Prostate gland (tissue), 2 donors: ENCODE data around the gene YWHAB. TPM values are rescaled to one million over a fixed set of nuclear protein-coding genes. Genes with fewer than 3 reads are reported as not detected.

Source experiments
- DNase-seq: peaks from one replicate; pipeline ENCODE4 v3.0.0-alpha.2; 2019; ENCODE audit warnings: low spot score
- H3K27ac ChIP-seq, 2 donors: fragments of 200-600 bp; sonication (generic); 2 replicates each; pipeline ENCODE4 v1.5.1; 2017 to 2019
- H3K27me3 ChIP-seq: fragments of 200-600 bp; sonication (generic); replicated peaks from 2 replicates; pipeline ENCODE4 v1.5.1; 2019; ENCODE audit not compliant: insufficient read depth
- H3K36me3 ChIP-seq, 2 donors: fragments of 200-600 bp; sonication (generic); 1 replicate in 1 of 2; 2 replicates in 1 of 2; pipeline versions ENCODE4 v1.5.1 to v1.8.1; 2017 to 2019
- H3K4me1 ChIP-seq: fragments of 200-600 bp; sonication (generic); replicated peaks from 2 replicates; pipeline ENCODE4 v1.5.1; 2019
- H3K4me3 ChIP-seq, 2 donors: fragments of 200-600 bp; sonication (generic); 2 replicates each; pipeline ENCODE4 v1.5.1; 2017 to 2019
- H3K9me3 ChIP-seq: fragments of 200-600 bp; sonication (generic); 2 replicates; pipeline ENCODE4 v1.5.1; 2017
- CTCF ChIP-seq, 4 experiments: fragments of 200-600 bp in 2 of 4; fragments of 450-650 bp in 2 of 4; sonication (generic) in 2 of 4; IDR thresholded peaks; 1 replicate in 3 of 4; 2 replicates in 1 of 4; pipeline ENCODE4 v1.5.1; 2016 to 2019; ENCODE audit warnings: antibody characterized with exemption in 4 of 4, mild to moderate bottlenecking in 2 of 4, moderate library complexity in 2 of 4
- POLR2A ChIP-seq: fragments of 450-650 bp; IDR thresholded peaks from one replicate; pipeline ENCODE4 v1.6.1; 2016; ENCODE audit warnings: antibody characterized with exemption, mild to moderate bottlenecking
- POLR2AphosphoS5 ChIP-seq: sonication (generic); formaldehyde crosslinking; IDR thresholded peaks from one replicate; pipeline ENCODE4 v1.6.1; 2017; ENCODE audit warnings: antibody characterized with exemption
- WGBS: methylation state at CpG from one replicate; pipeline ENCODE4 v1.1.5; 2018; 5-methylcytosine and 5-hydroxymethylcytosine counted together
- intact Hi-C: fragments of 100-400 bp; cut with DNase I; formaldehyde crosslinking; loops from one replicate; pipeline ENCODE4 v1.14.2; 2022
- total RNA-seq, 2 donors: library from RNA; depleted of rRNA; stranded (reverse); fragments of >200 nt; gene quantifications; one replicate each; pipeline ENCODE4 v1.1.0, GENCODE V29; 2016

Gene YWHAB
- total RNA-seq, 2 donors from 2014 or later: 122 to 131 TPM

GRCh38 chr20:44918342-44918741 is 32.8 kb downstream of the YWHAB start:
- H3K9me3 ChIP-seq: no peaks in the 10 kb centered on the region
- no peak overlapping the region for H3K27ac ChIP-seq
- intact Hi-C loops: no loop called here
- WGBS: 99% methylated on average over 3 of the region's 3 CpGs
- TF ChIP-seq CTCF (IDR thresholded peaks at IDR 0.05) (no peak), POLR2AphosphoS5 (no peak), POLR2A (no peak)
- no peaks in the 10 kb centered on the region for H3K27me3 ChIP-seq
- DNase-seq: no peak
- H3K4me1 ChIP-seq: no peaks in the 10 kb centered on the region
- H3K4me3 ChIP-seq: no peak overlapping the region
- no peaks in the 10 kb centered on the region for H3K36me3 ChIP-seq

- H3K4me3 ChIP-seq: no peak overlapping the region
- no peak for TF ChIP-seq CTCF (IDR thresholded peaks at IDR 0.05)
- TF ChIP-seq POLR2A: no peak
- no peak for TF ChIP-seq POLR2AphosphoS5
- no peak for DNase-seq
- H3K27ac ChIP-seq: no peak overlapping the region
- WGBS: 96% methylated on average over 10 of the region's 10 CpGs
- no peaks in the 10 kb centered on the region for H3K4me1 ChIP-seq
- no peaks in the 10 kb centered on the region for H3K27me3 ChIP-seq
- no peaks in the 10 kb centered on the region for H3K36me3 ChIP-seq
- intact Hi-C loops: no loop called here
- H3K9me3 ChIP-seq: no peaks in the 10 kb centered on the region
These were observed 33.3 kb downstream of the YWHAB start for GRCh38 chr20:44918761-44919160.

- Histone ChIP-seq H3K27me3 (no peaks in the 10 kb centered on the region), H3K9me3 (no peaks in the 10 kb centered on the region), H3K36me3 (no peaks in the 10 kb centered on the region), H3K4me3 (no peak overlapping the region), H3K4me1 (no peaks in the 10 kb centered on the region), H3K27ac (no peak overlapping the region)
- no peak for DNase-seq
- intact Hi-C loops: no loop called here
- TF ChIP-seq POLR2AphosphoS5 (no peak), POLR2A (no peak), CTCF (IDR thresholded peaks at IDR 0.05) (no peak)
- WGBS: 96% methylated on average over 14 of the region's 14 CpGs
These were observed 35.9 kb downstream of the YWHAB start for GRCh38 chr20:44921447-44921846.

GRCh38 chr20:44924541-44924940 is 39.0 kb downstream of the YWHAB start:
- Histone ChIP-seq H3K4me3 (no peak overlapping the region), H3K36me3 (no peaks in the 10 kb centered on the region), H3K4me1 (no peaks in the 10 kb centered on the region), H3K27me3 (no peaks in the 10 kb centered on the region), H3K27ac (no peak overlapping the region), H3K9me3 (no peaks in the 10 kb centered on the region)
- 67% methylated on average over 4 of the region's 4 CpGs for WGBS
- TF ChIP-seq CTCF (IDR thresholded peaks at IDR 0.05) (no peak), POLR2AphosphoS5 (no peak), POLR2A (no peak)
- intact Hi-C loops: no loop called here
- no peak for DNase-seq

- no peak overlapping the region for H3K4me3 ChIP-seq
- H3K4me1 ChIP-seq: no peaks in the 10 kb centered on the region
- no peaks in the 10 kb centered on the region for H3K9me3 ChIP-seq
- no peak overlapping the region for H3K27ac ChIP-seq
- 86% methylated on average over 3 of the region's 3 CpGs for WGBS
- intact Hi-C loops: no loop called here
- DNase-seq: no peak
- H3K36me3 ChIP-seq: no peaks in the 10 kb centered on the region
- H3K27me3 ChIP-seq: no peaks in the 10 kb centered on the region
- TF ChIP-seq CTCF (IDR thresholded peaks at IDR 0.05) (no peak), POLR2AphosphoS5 (no peak), POLR2A (no peak)
These were observed 43.1 kb downstream of the YWHAB start for GRCh38 chr20:44928595-44928994.
